Nephron progenitor cell (in vitro differentiated cells): Measurements from ENCODE around the gene UNC13C.

Experiments used
- DNase-seq: peaks from one replicate; pipeline ENCODE4 v3.0.0; 2021
- H3K27ac Mint-ChIP-seq: 2 replicates; pipeline ENCODE4 v1.8.0; 2021; ENCODE audit warnings: mild to moderate bottlenecking, moderate library complexity, mixed read lengths
- H3K27me3 Mint-ChIP-seq: 2 replicates; pipeline ENCODE4 v1.8.0; 2021; ENCODE audit warnings: mild to moderate bottlenecking, low read depth, mixed read lengths; ENCODE audit not compliant: poor library complexity
- H3K36me3 Mint-ChIP-seq: 2 replicates; pipeline ENCODE4 v1.8.0; 2021; ENCODE audit warnings: low read depth, mixed read lengths
- H3K4me1 Mint-ChIP-seq: 2 replicates; pipeline ENCODE4 v1.8.0; 2021; ENCODE audit warnings: mixed read lengths
- H3K4me3 Mint-ChIP-seq: 2 replicates; pipeline ENCODE4 v1.8.0; 2021; ENCODE audit warnings: mild to moderate bottlenecking, moderate library complexity, mixed read lengths
- H3K9me3 Mint-ChIP-seq: 2 replicates; pipeline ENCODE4 v1.8.0; 2021; ENCODE audit warnings: mild to moderate bottlenecking, moderate library complexity, mixed read lengths
- CTCF ChIP-seq: fragments of 200-600 bp; sonication (generic); IDR thresholded peaks from 2 replicates; pipeline ENCODE4 v1.5.0; 2021; ENCODE audit warnings: antibody characterized with exemption

UNC13C gene

DNA sequence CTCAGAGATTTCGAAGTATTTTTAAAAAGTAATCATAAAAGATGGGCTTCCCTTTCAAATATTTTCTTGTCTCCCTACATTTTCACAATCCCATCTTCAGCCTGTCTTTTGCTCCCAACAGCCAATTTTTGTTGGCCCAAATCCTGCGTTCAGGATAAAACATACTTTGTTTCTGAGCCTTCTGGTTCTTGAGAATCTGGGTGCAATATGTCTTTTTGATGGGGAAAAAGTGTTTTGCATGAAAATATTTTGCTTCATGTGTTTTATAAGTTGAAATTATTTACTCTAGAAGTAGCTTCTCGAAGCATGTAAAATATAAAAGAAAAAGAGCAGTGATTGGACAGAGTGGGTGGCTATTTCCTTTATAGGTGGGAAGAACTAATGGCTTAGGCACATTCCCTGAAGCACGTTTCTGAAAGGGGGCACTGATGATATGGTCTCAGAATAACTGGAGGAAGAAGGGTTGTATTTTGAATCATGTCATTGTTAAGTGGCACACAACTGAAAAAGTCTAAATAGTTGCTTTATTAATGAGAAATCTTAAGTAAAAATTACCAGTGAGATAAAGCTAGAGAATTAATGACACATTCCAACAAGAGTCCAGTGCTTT lies 3.9 kb downstream of the UNC13C start:
- no peaks in the 10 kb centered on the region for H3K9me3 Mint-ChIP-seq
- no peak for TF ChIP-seq CTCF
- no peaks in the 10 kb centered on the region for H3K36me3 Mint-ChIP-seq
- no peak overlapping the region for H3K27ac Mint-ChIP-seq
- H3K4me3 Mint-ChIP-seq, result no peak overlapping the region
- no peak for DNase-seq
- H3K4me1 Mint-ChIP-seq, result peaks cover 12% of the 10 kb centered on the region
- H3K27me3 Mint-ChIP-seq, result peaks cover 44% of the 10 kb centered on the region

DNA sequence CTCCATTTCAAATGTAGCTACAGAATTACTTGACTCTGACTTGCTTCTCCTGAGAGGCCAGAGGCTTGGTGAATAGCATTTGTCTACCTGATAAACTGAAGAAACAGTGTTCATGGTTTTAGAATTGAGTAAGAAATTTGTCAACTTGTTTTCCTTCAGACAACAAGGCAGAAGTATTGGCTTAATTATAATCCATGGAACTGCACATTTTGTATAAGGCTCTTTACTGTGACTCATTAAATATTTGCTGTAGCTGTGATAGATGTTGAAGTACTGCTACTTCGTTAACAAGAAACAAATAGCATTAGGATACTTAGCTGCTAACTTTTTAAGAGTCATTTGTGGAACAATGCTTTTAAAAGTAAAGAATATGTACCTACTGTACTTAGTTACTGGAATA lies 4.6 kb downstream of the UNC13C start:
- DNase-seq, result no peak
- Mint-ChIP-seq H3K27ac (no peak overlapping the region), H3K4me3 (no peak overlapping the region), H3K4me1 (peaks cover 12% of the 10 kb centered on the region), H3K9me3 (no peaks in the 10 kb centered on the region), H3K36me3 (no peaks in the 10 kb centered on the region), H3K27me3 (peaks cover 37% of the 10 kb centered on the region)
- TF ChIP-seq CTCF, result no peak

GRCh38 chr15:53984221-53984620 lies 6.0 kb downstream of the UNC13C start:
- Mint-ChIP-seq H3K27ac (no peak overlapping the region), H3K4me3 (no peak overlapping the region), H3K4me1 (peaks cover under 1% of the 10 kb centered on the region), H3K36me3 (no peaks in the 10 kb centered on the region), H3K27me3 (peaks cover 23% of the 10 kb centered on the region), H3K9me3 (no peaks in the 10 kb centered on the region)
- DNase-seq, result no peak
- no peak for TF ChIP-seq CTCF

- no peak overlapping the region for H3K4me3 Mint-ChIP-seq
Measured at GRCh38 chr15:53985562-53985961, 7.3 kb downstream of the UNC13C start.

DNA sequence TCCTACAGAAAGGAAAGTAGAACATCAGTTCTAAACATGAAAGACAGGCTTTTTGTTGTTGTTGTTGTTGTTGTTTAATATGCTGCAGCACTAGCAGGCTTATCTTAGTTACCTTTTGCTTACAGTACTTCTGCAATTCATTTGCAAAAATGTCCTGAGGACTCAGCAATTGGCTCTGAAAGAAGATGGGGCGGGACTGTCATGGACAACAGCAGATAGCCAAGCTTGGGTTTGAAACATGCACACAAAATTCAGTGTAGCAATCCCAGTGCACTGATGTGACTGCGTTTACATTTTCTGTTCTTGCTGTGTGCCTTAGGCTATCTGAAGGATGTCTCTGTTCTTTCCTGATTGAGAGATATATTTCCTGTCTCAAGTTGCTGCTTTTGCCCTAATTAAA lies 9.2 kb downstream of the UNC13C start:
- no peak for DNase-seq
- Mint-ChIP-seq H3K9me3 (no peaks in the 10 kb centered on the region), H3K4me1 (no peaks in the 10 kb centered on the region), H3K4me3 (no peak overlapping the region), H3K36me3 (no peaks in the 10 kb centered on the region), H3K27ac (no peak overlapping the region), H3K27me3 (peaks cover 3% of the 10 kb centered on the region)
- TF ChIP-seq CTCF, result no peak

More at GRCh38 chr15:53985562-53985961, 7.3 kb downstream of the UNC13C start:
- H3K4me1 Mint-ChIP-seq, result no peaks in the 10 kb centered on the region
- no peaks in the 10 kb centered on the region for H3K9me3 Mint-ChIP-seq
- no peak overlapping the region for H3K27ac Mint-ChIP-seq
- no peak for TF ChIP-seq CTCF
- peaks cover 13% of the 10 kb centered on the region for H3K27me3 Mint-ChIP-seq
- DNase-seq, result no peak
- no peaks in the 10 kb centered on the region for H3K36me3 Mint-ChIP-seq

- Mint-ChIP-seq H3K4me3 (no peak overlapping the region), H3K27ac (no peak overlapping the region), H3K9me3 (no peaks in the 10 kb centered on the region), H3K27me3 (peaks cover 7% of the 10 kb centered on the region), H3K4me1 (no peaks in the 10 kb centered on the region), H3K36me3 (no peaks in the 10 kb centered on the region)
- TF ChIP-seq CTCF, result no peak
- DNase-seq, result no peak
Measured at GRCh38 chr15:54007256-54007655, 29.0 kb downstream of the UNC13C start.
